Mesendoderm (in vitro differentiated cells): ENCODE measurements around the gene DCDC2C.

Experiments
- DNase-seq: peaks from one replicate; pipeline ENCODE4 v3.0.0; 2013
- H2AK5ac ChIP-seq: 2 replicates; pipeline ENCODE4 v1.6.1; 2013; ENCODE audit warnings: low read length, inconsistent platforms
- H2BK120ac ChIP-seq: 2 replicates; pipeline ENCODE4 v1.6.1; 2013; ENCODE audit warnings: low read depth, mild to moderate bottlenecking, low read length, moderate library complexity, mixed read lengths
- H2BK15ac ChIP-seq: replicated peaks from 2 replicates; pipeline ENCODE4 v1.6.1; 2013; ENCODE audit warnings: low read depth, mild to moderate bottlenecking, moderate library complexity
- H2BK5ac ChIP-seq: 2 replicates; pipeline ENCODE4 v1.6.1; 2013; ENCODE audit warnings: low read length, inconsistent platforms
- H3K18ac ChIP-seq: 2 replicates; pipeline ENCODE4 v1.6.1; 2013; ENCODE audit warnings: mild to moderate bottlenecking, low read length, mixed read lengths
- H3K23ac ChIP-seq: one replicate; pipeline ENCODE4 v1.6.1; 2013; ENCODE audit warnings: low read length
- H3K27ac ChIP-seq: 2 replicates; pipeline ENCODE4 v1.5.1; 2013; ENCODE audit warnings: low read depth, mild to moderate bottlenecking, inconsistent platforms, low read length, moderate library complexity
- H3K27me3 ChIP-seq: 2 replicates; pipeline ENCODE4 v1.6.1; 2013; ENCODE audit warnings: low read length, control low read depth, mild to moderate bottlenecking, inconsistent platforms; ENCODE audit not compliant: insufficient read depth, poor library complexity
- H3K36me3 ChIP-seq: 2 replicates; pipeline ENCODE4 v1.6.1; 2013; ENCODE audit warnings: low read length, inconsistent platforms; ENCODE audit not compliant: control insufficient read depth, insufficient read depth
- H3K4ac ChIP-seq: one replicate; pipeline ENCODE4 v1.6.1; 2013; ENCODE audit warnings: low read depth, mild to moderate bottlenecking, low read length, moderate library complexity
- H3K4me1 ChIP-seq: 2 replicates; pipeline ENCODE4 v1.6.1; 2013; ENCODE audit warnings: low read depth, low read length, inconsistent platforms; ENCODE audit not compliant: control insufficient read depth
- H3K4me2 ChIP-seq: 2 replicates; pipeline ENCODE4 v1.6.1; 2013; ENCODE audit warnings: low read length
- H3K4me3 ChIP-seq: 2 replicates; pipeline ENCODE4 v1.5.1; 2013; ENCODE audit warnings: mild to moderate bottlenecking, low read length
- H3K56ac ChIP-seq: one replicate; pipeline ENCODE4 v1.6.1; 2013; ENCODE audit warnings: low read length
- H3K79me1 ChIP-seq: 2 replicates; pipeline ENCODE4 v1.6.1; 2013; ENCODE audit warnings: low read length, inconsistent platforms
- H3K79me2 ChIP-seq: 2 replicates; pipeline ENCODE4 v1.6.1; 2013; ENCODE audit warnings: mild to moderate bottlenecking, low read length; ENCODE audit not compliant: control insufficient read depth, insufficient read depth
- H3K9ac ChIP-seq: 2 replicates; pipeline ENCODE4 v1.6.1; 2013; ENCODE audit warnings: low read length, inconsistent platforms
- H4K5ac ChIP-seq: one replicate; pipeline ENCODE4 v1.6.1; 2013; ENCODE audit warnings: low read length
- H4K8ac ChIP-seq: one replicate; pipeline ENCODE4 v1.6.1; 2013; ENCODE audit warnings: low read depth, mild to moderate bottlenecking, control low read depth, low read length, moderate library complexity
- WGBS: extraction: QIAGEN DNeasy Blood & Tissue Kit; methylation state at CpG from one replicate; pipeline ENCODE4 v1.1.7; 2013; ENCODE audit warnings: low lambda C conversion rate, missing lambda C conversion rate; ENCODE audit not compliant: insufficient coverage; ENCODE audit errors: extremely low coverage; 5-methylcytosine and 5-hydroxymethylcytosine counted together

Gene DCDC2C

GRCh38 chr2:3784731-3785130, 81.4 kb downstream of the DCDC2C start:
- Histone ChIP-seq H2BK5ac (no peak overlapping the region), H3K4me3 (no peak overlapping the region), H3K27me3 (no peaks in the 10 kb centered on the region), H2BK15ac (no peak overlapping the region), H3K4me1 (no peaks in the 10 kb centered on the region), H2AK5ac (no peak overlapping the region), H4K8ac (no peak overlapping the region), H3K79me2 (no peaks in the 10 kb centered on the region), H3K18ac (no peak overlapping the region), H3K4ac (no peak overlapping the region), H2BK120ac (no peak overlapping the region), H3K9ac (no peak overlapping the region), H3K23ac (no peak overlapping the region), H3K56ac (no peak overlapping the region), H3K4me2 (no peak overlapping the region), H3K36me3 (no peaks in the 10 kb centered on the region), H3K27ac (no peak overlapping the region), H4K5ac (no peak overlapping the region), H3K79me1 (no peaks in the 10 kb centered on the region)
- WGBS: no CpG with 5 or more reads among the region's 4 CpGs
- DNase-seq: peak; percentile 13

GRCh38 chr2:3785220-3785889, 82.0 kb downstream of the DCDC2C start:
- no peak overlapping the region for H2BK120ac ChIP-seq
- H3K27ac ChIP-seq: no peak overlapping the region
- WGBS: no CpG with 5 or more reads among the region's 15 CpGs
- H3K56ac ChIP-seq: no peak overlapping the region
- no peak overlapping the region for H2BK15ac ChIP-seq
- H4K5ac ChIP-seq: no peak overlapping the region
- no peaks in the 10 kb centered on the region for H3K4me1 ChIP-seq
- no peaks in the 10 kb centered on the region for H3K27me3 ChIP-seq
- H3K9ac ChIP-seq: no peak overlapping the region
- no peaks in the 10 kb centered on the region for H3K36me3 ChIP-seq
- H2BK5ac ChIP-seq: no peak overlapping the region
- H3K4me2 ChIP-seq: no peak overlapping the region
- peak; percentile 39 for DNase-seq
- H3K79me1 ChIP-seq: no peaks in the 10 kb centered on the region
- H3K79me2 ChIP-seq: no peaks in the 10 kb centered on the region
- no peak overlapping the region for H3K23ac ChIP-seq
- no peak overlapping the region for H3K4me3 ChIP-seq
- no peak overlapping the region for H2AK5ac ChIP-seq
- no peak overlapping the region for H3K18ac ChIP-seq
- H4K8ac ChIP-seq: no peak overlapping the region
- H3K4ac ChIP-seq: no peak overlapping the region

GRCh38 chr2:3785890-3786273, 82.5 kb downstream of the DCDC2C start:
- no peak overlapping the region for H3K4ac ChIP-seq
- H4K8ac ChIP-seq: no peak overlapping the region
- WGBS: no CpG with 5 or more reads among the region's 10 CpGs
- H3K4me3 ChIP-seq: no peak overlapping the region
- no peak overlapping the region for H2BK5ac ChIP-seq
- DNase-seq: no peak
- H3K56ac ChIP-seq: no peak overlapping the region
- no peak overlapping the region for H4K5ac ChIP-seq
- H2BK15ac ChIP-seq: no peak overlapping the region
- H3K4me2 ChIP-seq: no peak overlapping the region
- H2BK120ac ChIP-seq: no peak overlapping the region
- H3K79me1 ChIP-seq: no peaks in the 10 kb centered on the region
- no peaks in the 10 kb centered on the region for H3K27me3 ChIP-seq
- no peaks in the 10 kb centered on the region for H3K36me3 ChIP-seq
- H2AK5ac ChIP-seq: no peak overlapping the region
- no peak overlapping the region for H3K23ac ChIP-seq
- no peaks in the 10 kb centered on the region for H3K4me1 ChIP-seq
- no peak overlapping the region for H3K18ac ChIP-seq
- no peak overlapping the region for H3K27ac ChIP-seq
- H3K79me2 ChIP-seq: no peaks in the 10 kb centered on the region
- no peak overlapping the region for H3K9ac ChIP-seq

- DNase-seq: no peak
- no peaks in the 10 kb centered on the region for H3K4me1 ChIP-seq
- H4K5ac ChIP-seq: no peak overlapping the region
- H3K4ac ChIP-seq: no peak overlapping the region
- no peak overlapping the region for H3K9ac ChIP-seq
- no peak overlapping the region for H4K8ac ChIP-seq
- H3K56ac ChIP-seq: no peak overlapping the region
- no peak overlapping the region for H3K4me3 ChIP-seq
- no peaks in the 10 kb centered on the region for H3K79me1 ChIP-seq
- H2BK5ac ChIP-seq: no peak overlapping the region
- H3K4me2 ChIP-seq: no peak overlapping the region
- H3K27me3 ChIP-seq: no peaks in the 10 kb centered on the region
- no peak overlapping the region for H2BK15ac ChIP-seq
- H2BK120ac ChIP-seq: no peak overlapping the region
- no peak overlapping the region for H3K27ac ChIP-seq
- H3K18ac ChIP-seq: no peak overlapping the region
- no peak overlapping the region for H2AK5ac ChIP-seq
- H3K23ac ChIP-seq: no peak overlapping the region
- H3K36me3 ChIP-seq: no peaks in the 10 kb centered on the region
- H3K79me2 ChIP-seq: no peaks in the 10 kb centered on the region
Measured at GRCh38 chr2:3787768-3788167, 84.4 kb downstream of the DCDC2C start.

GRCh38 chr2:3789256-3789655, 85.9 kb downstream of the DCDC2C start:
- Histone ChIP-seq H2AK5ac (no peak overlapping the region), H4K5ac (no peak overlapping the region), H2BK5ac (no peak overlapping the region), H2BK120ac (no peak overlapping the region), H3K9ac (no peak overlapping the region), H3K36me3 (no peaks in the 10 kb centered on the region), H4K8ac (no peak overlapping the region), H3K4me2 (no peak overlapping the region), H3K79me1 (no peaks in the 10 kb centered on the region), H3K27ac (no peak overlapping the region), H3K79me2 (no peaks in the 10 kb centered on the region), H3K27me3 (no peaks in the 10 kb centered on the region), H3K4ac (no peak overlapping the region), H3K56ac (no peak overlapping the region), H3K4me1 (no peaks in the 10 kb centered on the region), H3K18ac (no peak overlapping the region), H2BK15ac (no peak overlapping the region), H3K23ac (no peak overlapping the region), H3K4me3 (no peak overlapping the region)
- no CpG with 5 or more reads among the region's 1 CpG for WGBS
- no peak for DNase-seq

GRCh38 chr2:3793249-3793648, 89.9 kb downstream of the DCDC2C start:
- H3K79me2 ChIP-seq: no peaks in the 10 kb centered on the region
- no peak overlapping the region for H2BK15ac ChIP-seq
- H3K56ac ChIP-seq: no peak overlapping the region
- no peak overlapping the region for H3K4me2 ChIP-seq
- no CpG with 5 or more reads among the region's 5 CpGs for WGBS
- no peaks in the 10 kb centered on the region for H3K27me3 ChIP-seq
- H2BK120ac ChIP-seq: no peak overlapping the region
- H3K4me1 ChIP-seq: no peaks in the 10 kb centered on the region
- H4K8ac ChIP-seq: no peak overlapping the region
- H2BK5ac ChIP-seq: no peak overlapping the region
- no peak overlapping the region for H3K4ac ChIP-seq
- H3K36me3 ChIP-seq: no peaks in the 10 kb centered on the region
- no peak overlapping the region for H3K9ac ChIP-seq
- no peak overlapping the region for H3K18ac ChIP-seq
- no peak overlapping the region for H3K27ac ChIP-seq
- no peak for DNase-seq
- H3K79me1 ChIP-seq: no peaks in the 10 kb centered on the region
- H2AK5ac ChIP-seq: no peak overlapping the region
- no peak overlapping the region for H4K5ac ChIP-seq
- no peak overlapping the region for H3K23ac ChIP-seq
- H3K4me3 ChIP-seq: no peak overlapping the region
